ENCODE data around the gene TMA7.

DNA sequence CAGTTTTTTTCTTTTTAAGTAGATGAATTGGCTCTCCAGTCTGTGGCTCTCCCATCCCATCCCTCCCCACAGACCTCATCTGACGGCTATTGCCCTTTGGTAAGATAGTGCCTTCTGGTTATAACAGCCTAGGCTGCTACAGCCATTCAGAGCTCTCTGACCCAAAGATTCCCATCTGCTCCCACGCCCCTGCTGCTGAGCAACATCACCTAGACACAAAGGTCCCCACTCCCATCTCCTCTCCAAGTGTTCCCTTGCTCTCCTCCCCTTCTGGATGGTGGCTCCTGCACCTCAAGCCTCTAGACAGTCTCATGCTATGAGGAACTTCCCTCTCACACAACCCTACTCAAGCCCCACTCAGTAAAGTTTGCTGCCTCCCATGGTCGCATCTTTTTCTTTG, 44.3 kb upstream of the TMA7 start:
- TF ChIP-seq, protein P1, sequence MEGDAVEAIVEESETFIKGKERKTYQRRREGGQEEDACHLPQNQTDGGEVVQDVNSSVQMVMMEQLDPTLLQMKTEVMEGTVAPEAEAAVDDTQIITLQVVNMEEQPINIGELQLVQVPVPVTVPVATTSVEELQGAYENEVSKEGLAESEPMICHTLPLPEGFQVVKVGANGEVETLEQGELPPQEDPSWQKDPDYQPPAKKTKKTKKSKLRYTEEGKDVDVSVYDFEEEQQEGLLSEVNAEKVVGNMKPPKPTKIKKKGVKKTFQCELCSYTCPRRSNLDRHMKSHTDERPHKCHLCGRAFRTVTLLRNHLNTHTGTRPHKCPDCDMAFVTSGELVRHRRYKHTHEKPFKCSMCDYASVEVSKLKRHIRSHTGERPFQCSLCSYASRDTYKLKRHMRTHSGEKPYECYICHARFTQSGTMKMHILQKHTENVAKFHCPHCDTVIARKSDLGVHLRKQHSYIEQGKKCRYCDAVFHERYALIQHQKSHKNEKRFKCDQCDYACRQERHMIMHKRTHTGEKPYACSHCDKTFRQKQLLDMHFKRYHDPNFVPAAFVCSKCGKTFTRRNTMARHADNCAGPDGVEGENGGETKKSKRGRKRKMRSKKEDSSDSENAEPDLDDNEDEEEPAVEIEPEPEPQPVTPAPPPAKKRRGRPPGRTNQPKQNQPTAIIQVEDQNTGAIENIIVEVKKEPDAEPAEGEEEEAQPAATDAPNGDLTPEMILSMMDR (conservative IDR thresholded peaks at IDR 0.05 in 1 of 2, IDR thresholded peaks at IDR 0.05 in 1 of 2; ENCODE audit: low read depth in 1 of 2, low read length in 2 of 2) = no peak
- TF ChIP-seq EZH2 (IDR thresholded peaks at IDR 0.05; ENCODE audit: low read length, missing control alignments) = no peak
